ENCODE data around the gene PEDS1. TPM values are rescaled to one million over a fixed set of nuclear protein-coding genes. Genes with fewer than 3 reads are reported as not detected.

The PEDS1 gene
- total and polyA plus RNA-seq, 2 of the 13 experiments (the other 11 are each of a cell fraction or from before 2014, with no cell fraction given) = 30.5 to 93.9 TPM

DNA sequence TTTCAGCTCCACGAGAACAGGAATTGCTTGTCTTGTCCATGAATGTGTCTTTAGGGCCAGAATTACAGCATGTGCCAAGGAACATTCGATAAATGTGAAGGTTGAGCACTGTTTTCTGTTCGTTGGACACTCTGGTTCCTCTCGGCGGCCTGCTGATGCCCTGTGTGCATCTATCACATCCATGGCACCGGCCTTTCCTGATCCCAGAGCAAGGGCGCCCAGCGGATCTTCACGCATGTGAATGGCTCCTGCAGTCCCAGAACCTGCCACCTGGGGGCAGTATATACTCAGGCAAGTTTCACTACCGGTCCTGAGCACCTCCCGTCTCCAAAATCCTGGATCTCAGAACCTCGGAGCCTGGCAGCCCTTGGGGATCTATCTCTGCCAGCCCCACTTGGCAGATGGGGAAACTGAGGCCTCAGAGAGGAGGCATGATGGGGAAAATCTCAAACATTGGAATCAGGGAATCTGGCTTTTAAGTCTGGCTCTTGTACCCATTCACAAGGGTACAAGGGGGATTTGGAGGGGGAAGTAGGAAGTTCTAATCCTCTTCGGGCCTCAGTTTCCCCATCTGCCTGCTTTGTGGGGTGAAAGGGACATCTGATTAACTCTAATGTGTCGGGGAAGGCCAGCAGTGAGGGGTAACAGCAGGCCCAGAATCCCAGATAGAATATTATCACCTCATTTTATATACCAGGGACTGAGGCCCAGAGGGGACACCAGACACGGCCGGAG is 32.8 kb upstream of the PEDS1 start (continued):
- TF ChIP-seq, protein P1, sequence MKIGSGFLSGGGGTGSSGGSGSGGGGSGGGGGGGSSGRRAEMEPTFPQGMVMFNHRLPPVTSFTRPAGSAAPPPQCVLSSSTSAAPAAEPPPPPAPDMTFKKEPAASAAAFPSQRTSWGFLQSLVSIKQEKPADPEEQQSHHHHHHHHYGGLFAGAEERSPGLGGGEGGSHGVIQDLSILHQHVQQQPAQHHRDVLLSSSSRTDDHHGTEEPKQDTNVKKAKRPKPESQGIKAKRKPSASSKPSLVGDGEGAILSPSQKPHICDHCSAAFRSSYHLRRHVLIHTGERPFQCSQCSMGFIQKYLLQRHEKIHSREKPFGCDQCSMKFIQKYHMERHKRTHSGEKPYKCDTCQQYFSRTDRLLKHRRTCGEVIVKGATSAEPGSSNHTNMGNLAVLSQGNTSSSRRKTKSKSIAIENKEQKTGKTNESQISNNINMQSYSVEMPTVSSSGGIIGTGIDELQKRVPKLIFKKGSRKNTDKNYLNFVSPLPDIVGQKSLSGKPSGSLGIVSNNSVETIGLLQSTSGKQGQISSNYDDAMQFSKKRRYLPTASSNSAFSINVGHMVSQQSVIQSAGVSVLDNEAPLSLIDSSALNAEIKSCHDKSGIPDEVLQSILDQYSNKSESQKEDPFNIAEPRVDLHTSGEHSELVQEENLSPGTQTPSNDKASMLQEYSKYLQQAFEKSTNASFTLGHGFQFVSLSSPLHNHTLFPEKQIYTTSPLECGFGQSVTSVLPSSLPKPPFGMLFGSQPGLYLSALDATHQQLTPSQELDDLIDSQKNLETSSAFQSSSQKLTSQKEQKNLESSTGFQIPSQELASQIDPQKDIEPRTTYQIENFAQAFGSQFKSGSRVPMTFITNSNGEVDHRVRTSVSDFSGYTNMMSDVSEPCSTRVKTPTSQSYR (CRISPR knock-in tag; IDR thresholded peaks at IDR 0.05; ENCODE audit: borderline replicate concordance) = 0 out of 2 replicates have a peak, but pooled peaks have one; percentile 20
- peak; percentile 53 for TF ChIP-seq ELF3 (CRISPR knock-in tag; IDR thresholded peaks at IDR 0.05)
- no peak; the same call in 1 of the 2 replicates for TF ChIP-seq ZNF652 (CRISPR knock-in tag; IDR thresholded peaks at IDR 0.05; ENCODE audit: borderline replicate concordance, low read depth)
- no peak for TF ChIP-seq PAWR (CRISPR knock-in tag; IDR thresholded peaks at IDR 0.05; ENCODE audit: borderline replicate concordance)
- TF ChIP-seq SSRP1 (CRISPR knock-in tag; IDR thresholded peaks at IDR 0.05) = peak; percentile 58; the same call in 1 of the 2 replicates
- TF ChIP-seq HNRNPH1 (optimal IDR thresholded peaks at IDR 0.05; ENCODE audit: low read depth, low read length) = no peak
- peak; percentile 63; the same call in 1 of the 2 replicates for TF ChIP-seq ARID3A (IDR thresholded peaks at IDR 0.05; ENCODE audit: low read depth, low read length)
- TF ChIP-seq ZSCAN30 (CRISPR knock-in tag; IDR thresholded peaks at IDR 0.05) = no peak
- TF ChIP-seq, protein P2, sequence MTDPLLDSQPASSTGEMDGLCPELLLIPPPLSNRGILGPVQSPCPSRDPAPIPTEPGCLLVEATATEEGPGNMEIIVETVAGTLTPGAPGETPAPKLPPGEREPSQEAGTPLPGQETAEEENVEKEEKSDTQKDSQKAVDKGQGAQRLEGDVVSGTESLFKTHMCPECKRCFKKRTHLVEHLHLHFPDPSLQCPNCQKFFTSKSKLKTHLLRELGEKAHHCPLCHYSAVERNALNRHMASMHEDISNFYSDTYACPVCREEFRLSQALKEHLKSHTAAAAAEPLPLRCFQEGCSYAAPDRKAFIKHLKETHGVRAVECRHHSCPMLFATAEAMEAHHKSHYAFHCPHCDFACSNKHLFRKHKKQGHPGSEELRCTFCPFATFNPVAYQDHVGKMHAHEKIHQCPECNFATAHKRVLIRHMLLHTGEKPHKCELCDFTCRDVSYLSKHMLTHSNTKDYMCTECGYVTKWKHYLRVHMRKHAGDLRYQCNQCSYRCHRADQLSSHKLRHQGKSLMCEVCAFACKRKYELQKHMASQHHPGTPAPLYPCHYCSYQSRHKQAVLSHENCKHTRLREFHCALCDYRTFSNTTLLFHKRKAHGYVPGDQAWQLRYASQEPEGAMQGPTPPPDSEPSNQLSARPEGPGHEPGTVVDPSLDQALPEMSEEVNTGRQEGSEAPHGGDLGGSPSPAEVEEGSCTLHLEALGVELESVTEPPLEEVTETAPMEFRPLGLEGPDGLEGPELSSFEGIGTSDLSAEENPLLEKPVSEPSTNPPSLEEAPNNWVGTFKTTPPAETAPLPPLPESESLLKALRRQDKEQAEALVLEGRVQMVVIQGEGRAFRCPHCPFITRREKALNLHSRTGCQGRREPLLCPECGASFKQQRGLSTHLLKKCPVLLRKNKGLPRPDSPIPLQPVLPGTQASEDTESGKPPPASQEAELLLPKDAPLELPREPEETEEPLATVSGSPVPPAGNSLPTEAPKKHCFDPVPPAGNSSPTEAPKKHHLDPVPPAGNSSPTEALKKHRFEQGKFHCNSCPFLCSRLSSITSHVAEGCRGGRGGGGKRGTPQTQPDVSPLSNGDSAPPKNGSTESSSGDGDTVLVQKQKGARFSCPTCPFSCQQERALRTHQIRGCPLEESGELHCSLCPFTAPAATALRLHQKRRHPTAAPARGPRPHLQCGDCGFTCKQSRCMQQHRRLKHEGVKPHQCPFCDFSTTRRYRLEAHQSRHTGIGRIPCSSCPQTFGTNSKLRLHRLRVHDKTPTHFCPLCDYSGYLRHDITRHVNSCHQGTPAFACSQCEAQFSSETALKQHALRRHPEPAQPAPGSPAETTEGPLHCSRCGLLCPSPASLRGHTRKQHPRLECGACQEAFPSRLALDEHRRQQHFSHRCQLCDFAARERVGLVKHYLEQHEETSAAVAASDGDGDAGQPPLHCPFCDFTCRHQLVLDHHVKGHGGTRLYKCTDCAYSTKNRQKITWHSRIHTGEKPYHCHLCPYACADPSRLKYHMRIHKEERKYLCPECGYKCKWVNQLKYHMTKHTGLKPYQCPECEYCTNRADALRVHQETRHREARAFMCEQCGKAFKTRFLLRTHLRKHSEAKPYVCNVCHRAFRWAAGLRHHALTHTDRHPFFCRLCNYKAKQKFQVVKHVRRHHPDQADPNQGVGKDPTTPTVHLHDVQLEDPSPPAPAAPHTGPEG (CRISPR knock-in tag; IDR thresholded peaks at IDR 0.05) = peak; percentile 64; the same call in 1 of the 2 replicates
- TF ChIP-seq HDAC1 (CRISPR knock-in tag; IDR thresholded peaks at IDR 0.05) = peak; percentile 64
- TF ChIP-seq ZC3H4 (CRISPR knock-in tag; IDR thresholded peaks at IDR 0.05; ENCODE audit: borderline replicate concordance) = no peak
- no peak for TF ChIP-seq ZFYVE20 (CRISPR knock-in tag; IDR thresholded peaks at IDR 0.05; ENCODE audit: borderline replicate concordance, low read depth)
- TF ChIP-seq ZBTB7A (CRISPR knock-in tag; IDR thresholded peaks at IDR 0.05) = 0 out of 2 replicates have a peak, but pooled peaks have one; percentile 9
- TF ChIP-seq ZNF484 (CRISPR knock-in tag; IDR thresholded peaks at IDR 0.05; ENCODE audit: borderline replicate concordance, low read depth) = no peak
- TF ChIP-seq ZBTB10 (CRISPR knock-in tag; IDR thresholded peaks at IDR 0.05; ENCODE audit: borderline replicate concordance) = no peak

All from HepG2 (cell line).